ENCODE data around the gene LRRTM3.

Gene LRRTM3

DNA sequence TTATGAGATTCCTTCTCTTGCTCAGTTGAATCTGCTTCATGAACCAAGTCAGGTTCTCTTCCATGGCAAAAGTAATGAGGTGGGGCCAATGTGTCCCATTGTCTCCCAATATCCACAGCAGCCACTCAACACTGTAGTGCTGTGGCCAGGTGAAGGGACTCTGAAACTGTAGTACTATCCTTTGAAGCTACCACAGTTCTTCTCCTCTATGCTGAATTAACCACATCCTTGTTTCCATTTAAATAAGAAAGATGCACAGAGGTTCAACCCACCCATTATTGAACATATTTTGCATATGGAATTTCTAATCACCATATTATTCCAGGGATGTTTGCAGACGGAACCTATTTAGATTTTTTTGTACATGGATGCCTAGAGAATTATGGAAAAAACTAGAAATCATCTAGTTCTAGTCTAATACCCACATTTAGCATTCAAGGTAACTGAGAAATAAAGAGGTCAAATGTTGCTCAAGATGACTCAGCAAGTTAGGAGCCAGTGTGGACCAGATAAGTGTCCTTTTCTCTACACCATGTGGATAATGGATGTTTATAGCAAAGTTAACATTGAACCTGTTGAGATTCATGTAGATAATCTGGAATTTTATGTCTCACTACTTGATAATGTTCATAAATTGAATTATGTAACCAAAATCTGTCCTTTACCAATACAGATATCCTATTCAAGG, 64.5 kb downstream of the LRRTM3 start:
- no peak for TF ChIP-seq EGR2 (tag by site-specific recombination; IDR thresholded peaks at IDR 0.05; ENCODE audit: low read depth)
- TF ChIP-seq ZNF830 (tag by site-specific recombination; IDR thresholded peaks at IDR 0.05; ENCODE audit: low read depth): no peak
- no peak for TF ChIP-seq ZNF600 (tag by site-specific recombination; IDR thresholded peaks at IDR 0.05)
- TF ChIP-seq, protein P1, sequence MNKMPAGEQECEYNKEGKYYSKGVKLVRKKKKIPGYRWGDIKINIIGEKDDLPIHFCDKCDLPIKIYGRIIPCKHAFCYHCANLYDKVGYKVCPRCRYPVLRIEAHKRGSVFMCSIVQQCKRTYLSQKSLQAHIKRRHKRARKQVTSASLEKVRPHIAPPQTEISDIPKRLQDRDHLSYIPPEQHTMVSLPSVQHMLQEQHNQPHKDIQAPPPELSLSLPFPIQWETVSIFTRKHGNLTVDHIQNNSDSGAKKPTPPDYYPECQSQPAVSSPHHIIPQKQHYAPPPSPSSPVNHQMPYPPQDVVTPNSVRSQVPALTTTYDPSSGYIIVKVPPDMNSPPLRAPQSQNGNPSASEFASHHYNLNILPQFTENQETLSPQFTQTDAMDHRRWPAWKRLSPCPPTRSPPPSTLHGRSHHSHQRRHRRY (tag by site-specific recombination; IDR thresholded peaks at IDR 0.05): no peak
- TF ChIP-seq ZNF366 (tag by site-specific recombination; conservative IDR thresholded peaks at IDR 0.05): no peak
- TF ChIP-seq ZNF211 (tag by site-specific recombination; IDR thresholded peaks at IDR 0.05; ENCODE audit: low read depth): no peak
- TF ChIP-seq, protein P2, sequence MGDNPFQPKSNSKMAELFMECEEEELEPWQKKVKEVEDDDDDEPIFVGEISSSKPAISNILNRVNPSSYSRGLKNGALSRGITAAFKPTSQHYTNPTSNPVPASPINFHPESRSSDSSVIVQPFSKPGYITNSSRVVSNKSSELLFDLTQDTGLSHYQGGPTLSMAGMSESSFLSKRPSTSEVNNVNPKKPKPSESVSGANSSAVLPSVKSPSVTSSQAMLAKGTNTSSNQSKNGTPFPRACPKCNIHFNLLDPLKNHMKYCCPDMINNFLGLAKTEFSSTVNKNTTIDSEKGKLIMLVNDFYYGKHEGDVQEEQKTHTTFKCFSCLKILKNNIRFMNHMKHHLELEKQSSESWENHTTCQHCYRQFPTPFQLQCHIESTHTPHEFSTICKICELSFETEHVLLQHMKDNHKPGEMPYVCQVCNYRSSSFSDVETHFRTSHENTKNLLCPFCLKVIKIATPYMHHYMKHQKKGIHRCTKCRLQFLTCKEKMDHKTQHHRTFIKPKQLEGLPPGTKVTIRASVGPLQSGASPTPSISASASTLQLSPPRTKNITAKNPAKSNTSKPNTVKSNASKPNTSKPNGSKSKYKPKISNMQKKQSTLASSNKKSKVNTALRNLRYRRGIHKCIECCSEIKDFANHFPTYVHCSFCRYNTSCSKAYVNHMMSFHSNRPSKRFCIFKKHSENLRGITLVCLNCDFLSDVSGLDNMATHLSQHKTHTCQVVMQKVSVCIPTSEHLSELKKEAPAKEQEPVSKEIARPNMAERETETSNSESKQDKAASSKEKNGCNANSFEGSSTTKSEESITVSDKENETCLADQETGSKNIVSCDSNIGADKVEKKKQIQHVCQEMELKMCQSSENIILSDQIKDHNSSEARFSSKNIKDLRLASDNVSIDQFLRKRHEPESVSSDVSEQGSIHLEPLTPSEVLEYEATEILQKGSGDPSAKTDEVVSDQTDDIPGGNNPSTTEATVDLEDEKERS (tag by site-specific recombination; IDR thresholded peaks at IDR 0.05): no peak
- TF ChIP-seq ZNF555 (tag by site-specific recombination; conservative IDR thresholded peaks at IDR 0.05): no peak
- no peak for TF ChIP-seq ZNF274 (IDR thresholded peaks at IDR 0.05; ENCODE audit: low read length)
- TF ChIP-seq ZNF274 (tag by site-specific recombination; IDR thresholded peaks at IDR 0.05; ENCODE audit: borderline replicate concordance): no peak
- no peak for TF ChIP-seq ZNF132 (tag by site-specific recombination; IDR thresholded peaks at IDR 0.05; ENCODE audit: borderline replicate concordance)
- no peak for TF ChIP-seq MEIS1 (CRISPR knock-in tag; IDR thresholded peaks at IDR 0.05; ENCODE audit: borderline replicate concordance)
- H3K9me3 ChIP-seq (ENCODE audit: control insufficient read depth, insufficient read depth, low read depth, low read length): no peaks in the 10 kb centered on the region
- H3K27ac ChIP-seq (ENCODE audit: extremely low read depth, low read depth, low read length): no peak overlapping the region
- no peak overlapping the region for H3K4me3 ChIP-seq (ENCODE audit: low read depth, low read length)
- POLR2A ChIA-PET: no interaction called here
- no peaks in the 10 kb centered on the region for H3K4me1 ChIP-seq (ENCODE audit: control insufficient read depth, insufficient read depth, low read length)
- CTCF ChIA-PET: interaction anchor here (0.7 kb wide), 1 partner anchor 309 kb away, joined by 3 read pairs; no protein-coding TSS in a partner anchor
- no peaks in the 10 kb centered on the region for H3K36me3 ChIP-seq (ENCODE audit: control insufficient read depth in 2 of 2, insufficient read depth in 1 of 2, low read length in 2 of 2)

DNA sequence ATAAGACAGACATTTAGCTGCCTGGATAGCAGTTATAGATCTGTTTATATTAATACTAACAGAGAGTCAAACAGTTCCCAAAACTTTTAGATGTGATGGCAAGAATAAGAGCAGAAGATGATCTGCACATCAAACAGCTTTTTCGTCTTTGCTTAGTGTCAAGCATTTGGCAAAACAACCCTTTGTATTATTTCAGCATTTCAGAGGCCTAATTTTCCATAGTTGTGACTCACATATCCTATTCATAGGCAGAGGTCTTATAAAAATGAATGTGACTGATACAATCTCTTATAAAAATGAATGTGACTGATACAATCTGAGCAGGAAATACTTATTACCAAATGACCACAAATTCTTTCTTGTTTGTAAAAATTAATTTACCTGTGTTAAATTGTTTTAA, 71.2 kb downstream of the LRRTM3 start:
- TF ChIP-seq ZNF266 (tag by site-specific recombination; IDR thresholded peaks at IDR 0.05; ENCODE audit: low read depth): no peak
- TF ChIP-seq ZBTB6 (tag by site-specific recombination; IDR thresholded peaks at IDR 0.05): no peak
- TF ChIP-seq ZBTB48 (tag by site-specific recombination; IDR thresholded peaks at IDR 0.05): no peak
- no peak for TF ChIP-seq ZNF561 (tag by site-specific recombination; IDR thresholded peaks at IDR 0.05; ENCODE audit: borderline replicate concordance)
- TF ChIP-seq ZNF747 (tag by site-specific recombination; IDR thresholded peaks at IDR 0.05): no peak
- TF ChIP-seq, protein P3, sequence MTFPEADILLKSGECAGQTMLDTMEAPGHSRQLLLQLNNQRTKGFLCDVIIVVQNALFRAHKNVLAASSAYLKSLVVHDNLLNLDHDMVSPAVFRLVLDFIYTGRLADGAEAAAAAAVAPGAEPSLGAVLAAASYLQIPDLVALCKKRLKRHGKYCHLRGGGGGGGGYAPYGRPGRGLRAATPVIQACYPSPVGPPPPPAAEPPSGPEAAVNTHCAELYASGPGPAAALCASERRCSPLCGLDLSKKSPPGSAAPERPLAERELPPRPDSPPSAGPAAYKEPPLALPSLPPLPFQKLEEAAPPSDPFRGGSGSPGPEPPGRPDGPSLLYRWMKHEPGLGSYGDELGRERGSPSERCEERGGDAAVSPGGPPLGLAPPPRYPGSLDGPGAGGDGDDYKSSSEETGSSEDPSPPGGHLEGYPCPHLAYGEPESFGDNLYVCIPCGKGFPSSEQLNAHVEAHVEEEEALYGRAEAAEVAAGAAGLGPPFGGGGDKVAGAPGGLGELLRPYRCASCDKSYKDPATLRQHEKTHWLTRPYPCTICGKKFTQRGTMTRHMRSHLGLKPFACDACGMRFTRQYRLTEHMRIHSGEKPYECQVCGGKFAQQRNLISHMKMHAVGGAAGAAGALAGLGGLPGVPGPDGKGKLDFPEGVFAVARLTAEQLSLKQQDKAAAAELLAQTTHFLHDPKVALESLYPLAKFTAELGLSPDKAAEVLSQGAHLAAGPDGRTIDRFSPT (tag by site-specific recombination; IDR thresholded peaks at IDR 0.05): no peak
- no peak overlapping the region for H3K27ac ChIP-seq (ENCODE audit: extremely low read depth, low read depth, low read length)
- ChIA-PET POLR2A (no interaction called here), CTCF (interaction anchor here (1.2 kb wide), 1 partner anchor 71 kb away, joined by 3 read pairs; the partner anchor contains the start of gene LRRTM3)
- H3K4me3 ChIP-seq (ENCODE audit: low read depth, low read length): no peak overlapping the region
- no peaks in the 10 kb centered on the region for H3K4me1 ChIP-seq (ENCODE audit: control insufficient read depth, insufficient read depth, low read length)
- H3K36me3 ChIP-seq (ENCODE audit: control insufficient read depth in 2 of 2, insufficient read depth in 1 of 2, low read length in 2 of 2): no peaks in the 10 kb centered on the region
- no peaks in the 10 kb centered on the region for H3K9me3 ChIP-seq (ENCODE audit: control insufficient read depth, insufficient read depth, low read depth, low read length)

All from HEK293 (cell line).